Fibroblast of gingiva (primary cell): ENCODE results near the gene ZNF662.

Experiments
- DNase-seq: peaks from one replicate; pipeline ENCODE4 v3.0.0-alpha.2; 2011; ENCODE audit warnings: low read depth

ZNF662 gene

DNA sequence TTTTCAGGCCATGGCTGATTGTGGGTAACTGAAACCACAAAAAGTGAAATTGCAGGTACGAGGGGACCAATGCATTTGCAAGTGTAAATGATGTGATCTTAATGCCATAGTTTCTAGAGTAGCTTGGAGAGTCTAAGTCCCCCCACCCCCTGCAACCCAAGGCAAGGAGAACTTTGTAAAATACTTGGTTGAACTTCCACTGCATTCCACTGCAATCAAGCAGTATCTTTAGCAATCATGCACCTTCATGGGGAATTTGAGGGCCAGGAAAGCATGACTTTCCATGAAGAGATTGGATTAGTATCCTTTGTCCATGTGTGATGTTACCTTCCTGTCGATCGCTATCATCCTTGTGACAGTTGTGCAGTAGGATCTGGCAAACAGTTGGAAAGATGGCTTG lies 18.9 kb upstream of the ZNF662 start:
- no peak for DNase-seq

DNA sequence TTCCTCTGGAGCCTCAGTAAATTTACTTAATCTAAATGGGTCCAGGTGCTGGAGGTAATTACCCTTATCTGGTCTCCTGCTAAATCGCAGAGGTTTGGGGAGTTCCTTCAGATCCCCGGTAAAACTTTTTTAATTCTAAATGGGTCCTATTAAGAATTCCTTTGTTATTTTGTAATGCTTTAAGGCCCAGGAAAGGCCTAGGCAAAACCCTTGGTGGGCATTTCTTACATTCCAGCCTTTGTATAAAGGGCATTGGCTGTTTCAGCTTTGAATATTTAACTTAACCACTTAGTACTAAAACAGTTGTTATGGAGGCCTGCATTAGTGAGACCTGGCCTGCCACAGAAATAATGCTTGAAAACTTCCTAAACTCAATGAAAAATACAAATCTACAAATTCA lies 14.9 kb upstream of the ZNF662 start:
- DNase-seq: no peak

DNA sequence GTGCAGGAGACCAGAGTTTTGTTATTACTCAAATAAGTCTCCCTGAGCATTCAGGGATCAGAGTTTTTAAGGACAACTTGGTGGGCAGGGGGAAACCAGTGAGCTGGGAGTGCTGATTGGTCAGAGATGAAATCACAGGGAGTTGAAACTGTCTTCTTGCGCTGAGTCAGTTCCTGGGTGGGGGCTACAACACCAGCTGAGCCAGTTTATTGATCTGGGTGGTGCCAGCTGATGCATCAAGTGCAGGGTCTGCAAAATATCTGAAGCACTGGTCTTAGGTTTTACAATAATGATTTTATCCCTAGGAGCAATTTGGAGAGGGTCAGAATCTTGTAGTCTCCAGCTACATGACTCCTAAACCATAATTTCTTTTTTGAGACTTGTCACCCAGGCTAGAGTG lies 13.8 kb upstream of the ZNF662 start:
- DNase-seq: no peak

DNA sequence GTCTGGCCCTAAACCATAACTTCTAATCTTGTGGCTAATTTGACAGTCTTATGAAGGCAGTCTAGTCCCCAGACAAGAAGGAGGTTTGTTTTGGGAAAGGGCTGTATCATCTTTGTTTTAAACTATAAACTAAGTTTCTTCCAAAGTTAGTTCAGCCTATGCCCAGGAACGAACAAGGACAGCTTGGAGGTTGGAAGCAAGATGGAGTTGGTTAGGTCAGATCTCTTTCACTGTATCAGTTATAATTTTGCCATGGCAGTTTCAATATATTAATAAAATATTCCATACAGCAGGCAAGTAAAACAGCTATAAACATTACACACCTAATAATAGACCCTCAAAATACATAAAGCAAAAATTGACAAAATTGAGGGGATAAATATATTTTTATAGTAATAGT lies 13.1 kb upstream of the ZNF662 start:
- no peak for DNase-seq

DNA sequence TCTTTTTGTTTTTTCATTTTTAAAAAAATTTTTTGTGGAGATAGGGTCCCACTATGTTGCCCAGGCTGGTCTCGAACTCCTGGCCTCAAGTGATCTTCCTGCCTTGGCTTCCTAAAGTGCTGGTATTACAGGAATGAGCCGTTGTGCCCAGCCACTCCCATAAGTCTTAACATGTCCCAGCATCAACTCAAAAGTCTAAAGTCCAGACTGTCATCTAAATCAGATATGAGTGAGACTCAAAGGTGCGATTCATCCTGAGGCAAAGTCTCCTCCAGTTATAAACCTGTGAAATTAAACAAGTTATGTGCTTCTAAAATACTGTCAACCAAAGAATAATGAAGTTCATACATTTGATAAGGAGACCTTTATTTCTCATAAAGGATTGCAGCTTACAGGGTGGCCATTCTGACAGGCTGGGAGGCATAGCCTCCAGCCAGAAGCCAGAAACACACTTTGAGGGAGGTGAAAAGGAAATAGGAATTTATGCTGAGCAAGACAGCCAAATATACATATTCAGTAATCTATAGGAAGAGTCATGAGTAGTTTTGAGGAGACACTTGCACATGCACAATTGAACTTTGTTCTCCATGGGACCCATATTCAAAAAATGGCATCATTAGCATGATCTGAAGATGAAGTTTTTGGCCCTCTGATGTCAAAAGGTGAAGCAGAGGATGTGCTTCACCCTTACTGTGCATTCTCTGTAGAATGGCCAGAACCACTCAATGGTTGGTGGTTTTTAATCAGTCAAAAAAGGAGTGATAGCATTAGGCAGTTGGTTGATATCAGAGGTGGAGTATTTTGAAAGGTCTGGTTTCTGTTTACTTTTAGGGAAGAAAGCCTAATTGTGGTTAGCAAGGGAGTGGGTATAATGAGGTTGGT lies 11.0 kb upstream of the ZNF662 start:
- no peak for DNase-seq

DNA sequence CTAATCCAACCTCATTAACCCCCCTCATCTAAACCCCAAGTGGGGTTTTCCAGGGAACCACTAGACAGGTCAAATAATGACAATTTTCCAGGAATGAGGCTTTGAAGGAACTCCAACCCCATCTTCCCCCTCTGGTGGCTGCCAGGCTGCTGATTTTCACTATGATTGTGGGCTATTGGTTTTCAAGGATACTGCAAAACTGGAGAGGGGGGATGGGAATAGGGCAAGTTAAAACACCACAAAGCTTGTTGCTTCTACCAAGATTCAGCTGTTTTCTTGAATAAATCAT lies 10.4 kb upstream of the ZNF662 start:
- DNase-seq: no peak

DNA sequence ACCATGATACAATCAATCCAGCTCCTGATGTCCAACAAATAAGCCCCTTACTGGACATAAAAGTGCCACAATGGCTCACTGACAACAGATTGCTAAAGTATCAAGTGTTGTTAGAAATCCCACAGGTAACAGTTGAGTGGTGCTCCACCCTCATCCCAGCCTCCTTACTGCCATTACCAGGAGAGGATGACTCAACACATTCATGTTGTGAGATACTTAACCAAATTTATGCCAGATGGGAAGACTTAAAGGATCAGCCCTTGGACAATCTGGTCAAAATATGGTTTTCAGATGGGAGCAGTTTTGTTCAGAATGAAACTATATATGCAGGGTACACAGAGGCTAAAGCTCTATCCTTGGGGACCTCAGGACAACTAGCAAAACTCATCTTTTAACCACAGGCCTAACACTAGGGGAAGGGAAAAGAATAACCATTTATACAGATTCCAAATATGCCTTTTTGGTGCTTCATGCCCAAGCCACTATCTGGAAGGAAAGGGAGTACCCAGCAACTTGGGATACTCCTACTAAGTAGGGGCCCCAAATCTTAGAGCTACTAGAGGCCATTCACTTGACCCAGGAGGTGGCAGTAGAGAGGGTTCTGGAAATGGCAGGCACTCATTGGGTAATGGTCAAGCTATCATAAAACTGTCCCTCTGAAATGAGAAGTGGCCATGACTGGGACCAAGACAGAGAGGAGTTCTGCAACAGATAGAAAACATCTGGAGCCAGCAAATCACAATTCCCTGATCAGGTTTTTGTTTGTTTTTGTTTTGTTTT lies 6.9 kb upstream of the ZNF662 start:
- no peak for DNase-seq

DNA sequence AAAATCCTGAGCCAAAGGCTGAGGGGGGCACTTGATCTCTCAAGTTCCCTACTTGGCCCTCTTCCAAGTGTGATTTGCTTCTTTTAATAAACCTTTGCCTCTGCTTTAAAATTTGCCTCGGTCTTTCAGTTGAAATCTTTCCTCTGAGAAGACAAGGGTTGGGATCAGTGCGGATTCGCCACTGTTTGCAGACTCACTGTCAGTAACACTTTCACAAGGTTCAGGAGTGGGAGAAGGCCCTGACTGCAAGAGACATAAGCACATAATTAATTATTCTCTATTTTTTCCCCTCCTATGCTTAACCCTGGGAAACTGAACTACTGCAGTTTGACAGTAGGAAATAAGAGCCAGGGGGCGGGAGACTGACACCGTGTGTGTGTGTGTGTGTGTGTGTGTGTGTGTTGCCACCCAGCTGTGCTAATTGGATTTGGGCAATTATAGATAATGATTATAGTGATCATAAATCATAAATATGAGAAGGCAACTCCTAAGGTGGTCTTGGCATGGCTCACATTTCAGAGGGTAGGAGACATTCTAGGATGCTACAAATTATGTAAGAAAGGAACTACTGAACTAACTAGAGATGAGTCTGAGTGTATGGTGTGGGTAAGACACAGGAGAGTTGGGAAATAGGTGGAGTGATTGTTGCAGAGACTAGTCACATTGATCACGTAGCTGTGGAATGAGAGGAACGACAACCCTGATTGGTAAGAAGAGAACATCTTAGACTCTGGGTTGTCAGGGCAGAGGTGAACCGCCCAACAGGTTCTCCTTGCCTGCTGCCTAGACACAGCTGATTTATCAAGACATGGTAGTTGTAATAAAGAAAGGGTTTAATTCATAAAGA lies 5.5 kb upstream of the ZNF662 start:
- DNase-seq: no peak

DNA sequence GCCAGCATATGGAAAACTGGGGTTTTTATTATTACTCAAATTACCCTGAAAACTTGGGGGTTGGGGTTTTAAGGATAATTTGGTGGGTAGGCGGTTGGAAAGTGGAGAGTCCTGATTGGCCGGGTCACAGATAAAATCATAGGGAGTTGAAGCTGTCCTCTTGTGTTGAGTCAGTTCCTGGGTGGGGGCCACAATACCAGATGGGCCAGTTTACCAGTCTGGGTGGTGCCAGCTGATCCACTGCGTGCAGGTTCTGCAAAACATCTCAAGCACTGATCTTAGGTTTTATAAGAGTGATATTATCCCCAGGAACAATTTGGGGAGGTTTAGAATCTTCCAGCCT lies 4.9 kb upstream of the ZNF662 start:
- no peak for DNase-seq

DNA sequence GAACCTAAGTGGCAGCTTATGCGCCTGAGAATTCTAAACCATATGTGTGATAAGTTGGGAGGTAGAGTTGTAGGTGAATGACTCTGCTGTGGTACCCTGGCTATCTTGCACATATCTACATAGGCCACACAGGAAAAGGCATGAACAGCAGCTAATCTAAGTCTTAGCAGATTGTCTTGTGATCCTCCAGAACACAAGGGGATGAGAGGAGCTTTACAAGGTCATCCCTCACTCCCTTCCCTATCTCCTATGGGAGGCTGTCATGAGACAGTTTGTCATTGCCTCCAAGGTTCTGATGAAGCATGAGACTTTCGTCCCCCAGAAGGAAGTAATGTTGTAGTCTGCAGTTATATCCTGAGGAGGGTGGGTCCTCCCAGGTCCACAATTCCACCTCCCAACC lies 3.7 kb upstream of the ZNF662 start:
- DNase-seq: no peak

DNA sequence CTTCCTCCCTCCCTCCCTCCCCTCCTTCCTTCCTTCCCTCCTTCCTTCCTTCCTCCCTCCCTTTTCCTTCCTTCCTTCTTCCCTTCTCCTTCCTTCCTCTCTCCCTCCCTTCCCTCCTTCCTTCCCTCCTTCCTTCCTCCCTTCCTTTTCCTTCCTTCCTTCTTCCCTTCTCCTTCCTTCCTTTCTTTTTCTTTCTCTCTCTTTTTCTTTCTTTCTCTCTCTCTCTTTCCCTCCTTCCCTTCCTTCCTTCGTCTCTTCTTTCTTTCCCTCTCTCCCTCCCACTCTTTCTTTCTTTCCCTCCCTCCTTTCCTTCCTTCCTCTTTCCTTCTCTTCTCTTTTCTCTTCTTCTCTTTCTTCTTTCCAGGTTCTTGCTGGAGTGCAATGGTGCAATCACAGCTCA lies 1.9 kb upstream of the ZNF662 start:
- no peak for DNase-seq

DNA sequence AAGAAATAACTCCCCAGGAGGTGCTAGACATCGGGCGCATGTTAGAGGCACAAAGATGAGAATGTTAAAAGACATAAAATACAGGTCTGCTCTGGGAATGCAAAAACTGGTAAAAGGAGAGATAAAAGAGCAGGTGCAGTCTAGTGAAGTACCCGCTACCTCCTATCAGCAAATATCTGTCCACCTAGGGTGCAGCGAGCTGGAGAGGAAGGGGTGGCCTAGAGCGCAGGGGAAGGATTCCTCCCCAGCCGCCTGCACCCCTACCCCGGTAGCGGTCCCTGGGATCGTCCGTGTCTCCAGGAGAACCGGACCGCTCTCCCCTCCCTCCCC lies 237 bp upstream of the ZNF662 start:
- DNase-seq: no peak

DNA sequence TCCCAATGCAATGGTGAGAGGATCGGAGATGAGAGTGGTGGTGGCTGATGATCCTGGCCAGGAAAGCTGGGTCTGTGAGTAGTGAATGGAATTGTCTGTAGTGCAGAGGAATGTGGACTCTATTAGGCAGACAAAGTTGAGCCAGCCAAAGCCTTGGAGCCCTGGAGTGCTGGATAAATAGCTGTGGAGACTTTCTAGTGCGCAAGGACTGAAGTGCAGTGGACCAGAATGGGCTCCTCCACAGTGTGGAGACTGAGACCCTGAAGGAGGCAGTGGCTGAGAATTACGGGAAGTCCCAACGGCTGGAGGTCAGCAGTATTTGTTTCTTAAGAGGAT lies 874 bp downstream of the ZNF662 start:
- DNase-seq: no peak

DNA sequence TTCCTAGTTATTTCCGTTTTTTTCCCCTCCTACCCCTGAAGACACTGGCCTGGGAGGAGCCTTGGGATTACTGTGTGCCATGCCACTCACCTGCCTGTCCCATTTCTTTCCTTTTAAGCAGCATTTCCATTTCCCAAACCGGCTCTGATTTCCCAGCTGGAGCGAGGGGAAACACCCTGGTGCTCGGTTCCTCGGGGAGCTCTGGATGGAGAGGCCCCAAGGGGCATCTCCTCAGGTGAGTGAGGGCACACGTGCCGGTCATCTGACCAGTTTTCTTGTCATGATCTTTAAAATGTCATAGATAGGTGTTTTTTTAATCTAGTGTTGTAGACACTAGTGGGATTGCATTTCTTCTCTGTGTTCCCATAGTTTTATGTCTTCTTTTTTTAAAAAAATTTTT lies 2.7 kb downstream of the ZNF662 start:
- DNase-seq: no peak

DNA sequence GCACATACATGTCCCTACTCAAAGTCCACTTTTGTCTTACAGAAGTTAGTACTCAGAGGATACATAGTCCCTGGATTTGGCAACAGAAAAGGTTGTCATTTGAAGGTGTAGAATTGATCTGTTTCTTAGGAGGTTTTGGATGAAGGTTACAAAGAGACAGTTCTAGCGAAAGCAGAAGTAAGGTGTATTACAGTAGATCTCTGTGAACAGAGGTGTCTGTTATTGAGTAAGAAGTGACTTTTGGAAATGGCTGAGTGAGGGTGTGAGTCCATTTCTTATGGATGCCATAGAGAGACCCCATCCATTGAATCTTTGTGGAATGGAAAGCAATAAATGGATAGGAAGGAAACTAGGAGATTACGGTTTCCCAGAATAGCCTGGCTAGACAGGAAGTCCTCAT lies 5.6 kb downstream of the ZNF662 start:
- DNase-seq: no peak

DNA sequence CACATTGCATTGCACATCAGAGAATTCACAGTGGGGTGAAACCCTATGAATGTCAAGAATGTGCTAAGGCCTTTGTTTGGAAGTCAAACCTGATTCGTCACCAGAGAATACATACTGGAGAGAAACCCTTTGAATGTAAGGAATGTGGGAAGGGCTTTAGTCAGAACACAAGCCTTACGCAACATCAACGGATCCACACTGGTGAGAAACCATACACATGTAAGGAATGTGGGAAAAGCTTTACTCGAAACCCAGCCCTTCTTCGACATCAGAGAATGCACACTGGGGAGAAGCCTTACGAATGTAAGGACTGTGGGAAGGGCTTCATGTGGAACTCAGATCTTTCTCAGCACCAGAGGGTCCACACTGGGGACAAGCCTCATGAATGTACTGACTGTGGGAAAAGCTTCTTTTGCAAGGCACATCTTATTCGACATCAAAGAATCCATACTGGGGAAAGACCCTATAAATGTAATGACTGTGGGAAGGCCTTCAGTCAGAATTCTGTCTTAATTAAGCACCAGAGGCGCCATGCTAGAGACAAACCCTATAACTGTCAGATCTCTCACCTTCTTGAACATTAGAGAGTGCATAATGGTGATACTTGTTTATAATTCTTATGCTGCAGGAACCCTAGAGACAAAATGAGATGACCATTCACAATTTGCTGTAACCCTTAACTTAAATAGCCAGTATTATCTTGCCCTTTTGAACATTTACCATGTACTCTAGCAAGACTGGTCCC lies 9.0 kb downstream of the ZNF662 start:
- no peak for DNase-seq

DNA sequence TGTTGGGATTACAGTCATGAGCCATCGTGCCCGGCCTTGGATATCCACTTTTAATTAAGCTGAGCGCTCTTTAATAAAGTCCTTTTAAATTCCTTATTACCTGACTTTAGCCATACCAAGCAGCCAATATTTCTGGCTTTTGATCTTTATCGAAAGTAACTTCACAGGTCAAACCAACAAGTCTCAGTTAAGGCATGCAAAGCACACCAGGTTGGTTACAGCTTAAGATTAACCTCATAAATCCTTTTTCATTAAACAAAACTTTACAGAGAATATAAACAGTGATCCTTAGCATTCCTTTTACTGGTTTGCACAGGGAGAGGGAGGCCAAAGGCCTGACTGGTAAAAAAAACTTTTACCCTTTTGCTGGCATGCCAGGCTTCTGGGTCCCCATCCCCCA lies 17.7 kb downstream of the ZNF662 start:
- DNase-seq: no peak

DNA sequence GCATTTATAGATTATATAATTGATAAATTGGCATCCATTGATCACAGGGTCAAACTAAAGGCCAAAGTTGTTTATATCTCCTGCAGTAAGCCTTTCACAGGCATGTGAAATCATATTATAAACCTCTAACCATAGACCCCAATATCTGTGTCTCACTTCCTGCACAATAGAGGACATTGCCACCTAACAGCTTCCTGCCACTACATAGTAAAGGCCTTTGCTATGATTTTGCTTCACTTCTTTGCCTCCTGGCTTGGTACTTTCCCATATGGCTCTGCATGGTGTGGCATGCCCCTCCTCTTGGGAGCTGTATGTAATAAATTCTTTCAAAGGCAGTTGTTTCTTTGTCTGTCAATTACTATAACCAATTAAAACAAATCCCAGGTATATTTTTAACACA lies 20.4 kb downstream of the ZNF662 start:
- no peak for DNase-seq

DNA sequence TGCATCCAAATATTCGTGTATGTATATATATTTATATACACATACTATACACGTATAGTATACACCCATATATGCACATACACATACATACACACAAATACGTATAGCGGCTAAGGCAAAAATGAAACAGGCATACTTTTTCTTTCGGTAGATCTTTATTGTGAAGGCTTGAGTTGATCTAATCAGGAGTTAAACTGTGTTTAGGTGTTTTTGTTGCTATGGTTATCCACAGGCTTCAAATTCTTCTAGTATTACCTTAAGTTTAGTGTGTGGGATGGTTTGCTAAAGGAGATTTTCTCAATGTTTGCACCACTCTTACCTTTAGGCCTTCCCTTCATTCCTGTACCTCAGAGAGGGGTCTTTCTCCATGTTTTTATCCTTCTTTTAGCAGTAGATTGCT lies 28.2 kb downstream of the ZNF662 start:
- no peak for DNase-seq

DNA sequence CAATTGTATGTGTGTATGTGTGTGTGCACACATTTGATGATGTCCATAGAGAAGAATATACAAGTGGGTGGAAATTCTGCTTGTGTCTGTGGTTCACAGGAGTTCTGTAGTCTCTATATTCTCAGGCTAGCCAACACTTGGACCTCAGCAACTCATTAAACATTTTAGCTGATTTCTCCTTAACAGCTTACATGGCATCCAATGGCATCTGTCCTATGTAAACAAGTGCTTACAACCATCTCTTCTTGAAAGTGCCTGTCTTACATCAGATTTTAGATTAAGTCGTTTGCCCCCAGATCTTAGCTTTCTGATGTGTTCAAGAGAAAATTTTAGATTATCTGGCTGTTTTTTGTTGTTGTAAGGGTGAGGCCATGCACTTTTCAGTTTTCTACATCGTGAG lies 29.0 kb downstream of the ZNF662 start:
- no peak for DNase-seq

DNA sequence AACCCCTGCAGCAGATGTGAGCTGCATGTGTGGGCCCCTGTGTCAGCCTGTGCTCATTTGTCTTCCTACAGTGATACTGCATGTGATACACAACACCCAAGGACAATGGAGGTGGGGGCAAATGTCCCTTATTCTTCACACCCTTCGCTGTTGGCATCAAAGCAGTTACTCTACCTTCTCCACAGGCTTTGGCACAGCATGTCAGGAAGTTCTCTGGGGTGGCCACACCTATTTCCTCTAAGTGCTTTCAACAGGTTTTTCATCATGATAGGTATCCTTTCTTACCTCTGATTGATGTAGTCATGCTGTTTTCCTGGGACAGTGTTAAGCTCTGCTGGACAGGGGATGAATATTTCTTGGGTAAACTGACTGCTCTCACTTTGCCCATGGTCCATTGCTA lies 29.5 kb downstream of the ZNF662 start:
- DNase-seq: no peak

DNA sequence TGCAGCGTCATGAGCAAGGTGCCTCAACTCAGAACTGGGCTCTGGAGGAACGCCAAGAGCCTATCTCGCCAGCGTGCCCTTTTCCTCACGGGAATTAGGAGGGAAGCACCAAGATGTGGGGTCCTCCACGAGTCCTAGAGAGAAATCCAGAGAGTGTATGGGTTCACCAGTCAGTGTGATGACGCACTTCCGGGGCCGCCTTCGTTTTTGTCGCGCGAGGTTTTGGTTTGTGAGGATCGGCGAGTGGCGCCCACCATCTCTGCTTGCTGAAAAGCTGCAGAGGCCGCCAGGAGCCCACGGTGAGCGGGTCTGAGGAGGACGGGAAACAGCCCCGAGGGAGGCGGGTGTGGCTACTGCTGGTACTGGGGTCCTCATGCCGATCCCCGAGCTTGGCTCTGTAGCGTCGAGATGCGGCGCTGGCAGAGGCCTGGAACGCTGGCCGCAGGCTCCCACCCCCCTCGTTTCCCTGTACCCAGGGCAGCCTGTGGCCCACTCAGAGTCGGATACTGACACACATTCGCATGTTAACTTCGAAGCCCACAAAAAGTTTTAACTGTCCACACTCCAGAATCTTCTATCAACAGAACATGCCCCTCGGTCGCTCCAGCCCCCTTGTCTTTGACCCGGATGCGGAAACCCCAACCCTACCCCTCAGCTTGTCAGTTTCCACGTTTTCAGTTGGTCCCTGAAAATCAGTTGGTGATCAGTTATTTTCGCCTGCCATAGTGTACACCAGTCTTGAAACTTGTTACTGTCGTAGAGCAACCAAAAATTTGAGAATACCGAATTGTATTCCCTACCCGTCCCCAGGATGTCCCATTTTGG lies 30.4 kb downstream of the ZNF662 start:
- peak; percentile 28 for DNase-seq
